BE2C (cell line): ENCODE data around the gene PIWIL4.

Source experiments
- DNase-seq: peaks from one replicate; pipeline ENCODE4 v3.0.0-alpha.2; 2020
- H3K27me3 ChIP-seq: fragments of 250-450 bp; sonication (Bioruptor Pico); 2 replicates; pipeline ENCODE4 v1.5.1; 2020; ENCODE audit warnings: mild to moderate bottlenecking
- H3K36me3 ChIP-seq: fragments of 250-450 bp; sonication (Bioruptor Pico); 2 replicates; pipeline ENCODE4 v1.5.1; 2020; ENCODE audit warnings: mild to moderate bottlenecking
- H3K4me1 ChIP-seq: fragments of 250-450 bp; sonication (Bioruptor Pico); 2 replicates; pipeline ENCODE4 v1.5.1; 2020
- H3K4me3 ChIP-seq: 2 replicates; pipeline ENCODE4 v1.5.1; 2011; ENCODE audit warnings: low read depth, low read length
- H3K9me3 ChIP-seq: fragments of 250-450 bp; sonication (Bioruptor Pico); 2 replicates; pipeline ENCODE4 v1.5.1; 2020
- TF ChIP-seq, protein P1 (sequence below): IDR thresholded peaks from 2 replicates; pipeline ENCODE4 v1.5.1; 2012; ENCODE audit warnings: mild to moderate bottlenecking, low read depth, low read length

The PIWIL4 gene

DNA sequence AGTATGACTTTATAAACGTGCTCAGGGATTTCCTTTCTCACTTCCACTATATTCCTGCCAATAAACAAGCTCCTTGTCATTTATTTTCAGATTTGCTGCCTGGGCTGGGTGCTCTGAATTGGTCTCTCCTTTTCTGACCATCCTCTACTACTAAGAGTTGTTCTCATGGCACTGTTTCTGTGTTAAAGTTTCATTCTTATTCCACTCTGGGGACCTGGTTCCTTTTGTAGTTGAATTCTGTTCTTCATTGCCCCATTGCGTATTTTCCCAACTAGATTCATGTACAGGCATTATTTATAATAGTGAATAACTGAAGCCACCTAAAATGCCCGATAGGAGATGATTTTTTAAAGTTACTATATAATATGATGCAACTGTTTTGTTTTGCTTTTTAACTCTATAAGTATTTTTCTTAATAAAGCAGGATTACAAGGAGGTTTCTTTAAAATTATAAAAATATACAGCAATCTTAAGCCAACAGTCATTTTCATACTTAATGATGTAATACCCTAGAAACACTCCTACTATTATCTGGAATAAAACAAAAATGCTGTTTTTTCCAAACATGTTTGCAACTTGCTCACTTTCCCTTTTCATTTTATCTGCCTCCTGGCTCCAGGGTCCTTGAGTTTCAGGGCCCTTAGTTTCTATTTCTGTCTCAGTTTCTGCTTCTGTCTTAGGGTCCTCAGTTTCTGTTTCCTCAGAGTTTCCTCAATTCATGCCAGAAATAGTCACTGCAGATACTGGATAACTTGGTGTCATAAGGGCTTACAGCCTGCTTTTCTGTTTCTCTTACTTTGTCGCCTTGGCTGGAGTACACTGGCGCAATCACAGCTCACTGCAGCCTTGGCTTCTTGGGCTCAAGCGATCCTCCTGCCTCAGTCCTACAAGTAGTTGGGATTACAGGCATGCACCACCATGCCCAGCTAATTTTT lies 33.2 kb upstream of the PIWIL4 start:
- no peak overlapping the region for H3K4me3 ChIP-seq
- TF ChIP-seq, protein P1, sequence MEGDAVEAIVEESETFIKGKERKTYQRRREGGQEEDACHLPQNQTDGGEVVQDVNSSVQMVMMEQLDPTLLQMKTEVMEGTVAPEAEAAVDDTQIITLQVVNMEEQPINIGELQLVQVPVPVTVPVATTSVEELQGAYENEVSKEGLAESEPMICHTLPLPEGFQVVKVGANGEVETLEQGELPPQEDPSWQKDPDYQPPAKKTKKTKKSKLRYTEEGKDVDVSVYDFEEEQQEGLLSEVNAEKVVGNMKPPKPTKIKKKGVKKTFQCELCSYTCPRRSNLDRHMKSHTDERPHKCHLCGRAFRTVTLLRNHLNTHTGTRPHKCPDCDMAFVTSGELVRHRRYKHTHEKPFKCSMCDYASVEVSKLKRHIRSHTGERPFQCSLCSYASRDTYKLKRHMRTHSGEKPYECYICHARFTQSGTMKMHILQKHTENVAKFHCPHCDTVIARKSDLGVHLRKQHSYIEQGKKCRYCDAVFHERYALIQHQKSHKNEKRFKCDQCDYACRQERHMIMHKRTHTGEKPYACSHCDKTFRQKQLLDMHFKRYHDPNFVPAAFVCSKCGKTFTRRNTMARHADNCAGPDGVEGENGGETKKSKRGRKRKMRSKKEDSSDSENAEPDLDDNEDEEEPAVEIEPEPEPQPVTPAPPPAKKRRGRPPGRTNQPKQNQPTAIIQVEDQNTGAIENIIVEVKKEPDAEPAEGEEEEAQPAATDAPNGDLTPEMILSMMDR: no peak
- peaks cover 37% of the 10 kb centered on the region for H3K27me3 ChIP-seq
- no peaks in the 10 kb centered on the region for H3K4me1 ChIP-seq
- no peak for DNase-seq
- no peaks in the 10 kb centered on the region for H3K36me3 ChIP-seq
- H3K9me3 ChIP-seq: no peaks in the 10 kb centered on the region

DNA sequence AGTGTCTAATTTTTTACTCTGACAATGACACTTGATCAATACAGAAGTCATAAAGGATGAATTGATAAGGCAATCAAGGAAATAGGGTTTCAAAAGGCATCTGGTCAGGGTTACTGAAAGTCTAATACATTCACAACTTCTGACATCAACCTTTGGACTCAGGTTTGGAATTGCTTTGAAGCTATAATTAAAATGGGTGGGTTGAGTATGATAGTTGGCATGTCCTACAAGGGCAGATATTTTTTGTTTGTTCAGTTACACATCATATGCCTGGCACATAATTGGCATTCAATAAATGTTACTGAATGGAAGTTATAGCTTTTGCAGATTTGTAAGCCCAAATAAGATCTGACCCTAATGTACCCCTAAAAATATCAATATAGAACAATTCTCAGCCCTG lies 30.8 kb upstream of the PIWIL4 start:
- no peak overlapping the region for H3K4me3 ChIP-seq
- H3K36me3 ChIP-seq: no peaks in the 10 kb centered on the region
- H3K27me3 ChIP-seq: peaks cover 32% of the 10 kb centered on the region
- no peaks in the 10 kb centered on the region for H3K4me1 ChIP-seq
- no peaks in the 10 kb centered on the region for H3K9me3 ChIP-seq
- TF ChIP-seq, protein P1: no peak
- DNase-seq: no peak

DNA sequence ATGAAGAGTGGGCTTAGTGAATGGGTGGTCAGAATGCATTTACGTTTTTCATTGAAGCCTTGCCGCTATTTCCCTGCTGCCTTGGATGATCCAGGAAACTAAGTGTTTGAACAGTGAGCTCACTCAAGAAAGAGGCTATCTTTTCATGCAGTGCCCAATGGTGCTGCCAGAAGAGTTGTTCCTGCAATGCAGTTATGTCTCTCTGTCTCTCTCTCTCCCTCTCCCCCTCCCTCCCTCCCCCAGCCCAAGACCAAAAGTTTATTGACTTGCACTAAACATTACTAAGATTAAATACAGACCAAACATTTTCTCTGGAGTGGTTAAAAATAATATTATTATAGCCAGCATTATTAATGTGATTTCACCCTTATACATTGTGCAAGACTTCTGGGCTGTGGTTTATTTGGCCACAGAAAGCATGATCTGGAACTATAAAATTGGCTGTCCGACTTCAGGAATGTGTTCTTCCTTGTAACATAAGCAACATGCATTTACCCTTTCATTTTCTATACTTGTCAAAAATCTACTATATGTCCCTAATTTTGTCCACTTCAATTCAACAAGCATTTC lies 30.1 kb upstream of the PIWIL4 start:
- Histone ChIP-seq H3K27me3 (peaks cover 29% of the 10 kb centered on the region), H3K36me3 (no peaks in the 10 kb centered on the region), H3K9me3 (no peaks in the 10 kb centered on the region), H3K4me3 (no peak overlapping the region), H3K4me1 (no peaks in the 10 kb centered on the region)
- no peak for DNase-seq
- TF ChIP-seq, protein P1: no peak

DNA sequence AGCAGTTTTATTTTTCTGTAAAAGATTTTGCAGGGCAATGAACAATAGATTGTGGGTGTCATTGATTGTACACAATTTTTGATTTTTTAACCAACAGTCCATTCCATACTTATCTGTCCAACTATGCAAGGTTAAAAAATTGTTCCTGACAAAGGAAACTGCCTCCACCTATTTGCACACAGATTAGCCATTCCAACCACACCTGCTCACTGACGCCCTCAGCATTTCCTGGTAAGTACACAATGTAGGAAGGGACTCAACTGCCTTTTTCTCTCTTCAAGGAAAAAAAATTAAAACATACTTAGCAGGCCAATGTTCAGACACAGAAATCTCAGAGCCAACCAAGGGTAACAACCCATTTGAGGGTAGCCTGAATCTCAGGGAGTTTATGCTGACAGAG lies 27.7 kb upstream of the PIWIL4 start:
- no peaks in the 10 kb centered on the region for H3K4me1 ChIP-seq
- peaks cover 17% of the 10 kb centered on the region for H3K27me3 ChIP-seq
- no peaks in the 10 kb centered on the region for H3K9me3 ChIP-seq
- H3K36me3 ChIP-seq: no peaks in the 10 kb centered on the region
- TF ChIP-seq, protein P1: no peak
- no peak for DNase-seq
- H3K4me3 ChIP-seq: no peak overlapping the region

DNA sequence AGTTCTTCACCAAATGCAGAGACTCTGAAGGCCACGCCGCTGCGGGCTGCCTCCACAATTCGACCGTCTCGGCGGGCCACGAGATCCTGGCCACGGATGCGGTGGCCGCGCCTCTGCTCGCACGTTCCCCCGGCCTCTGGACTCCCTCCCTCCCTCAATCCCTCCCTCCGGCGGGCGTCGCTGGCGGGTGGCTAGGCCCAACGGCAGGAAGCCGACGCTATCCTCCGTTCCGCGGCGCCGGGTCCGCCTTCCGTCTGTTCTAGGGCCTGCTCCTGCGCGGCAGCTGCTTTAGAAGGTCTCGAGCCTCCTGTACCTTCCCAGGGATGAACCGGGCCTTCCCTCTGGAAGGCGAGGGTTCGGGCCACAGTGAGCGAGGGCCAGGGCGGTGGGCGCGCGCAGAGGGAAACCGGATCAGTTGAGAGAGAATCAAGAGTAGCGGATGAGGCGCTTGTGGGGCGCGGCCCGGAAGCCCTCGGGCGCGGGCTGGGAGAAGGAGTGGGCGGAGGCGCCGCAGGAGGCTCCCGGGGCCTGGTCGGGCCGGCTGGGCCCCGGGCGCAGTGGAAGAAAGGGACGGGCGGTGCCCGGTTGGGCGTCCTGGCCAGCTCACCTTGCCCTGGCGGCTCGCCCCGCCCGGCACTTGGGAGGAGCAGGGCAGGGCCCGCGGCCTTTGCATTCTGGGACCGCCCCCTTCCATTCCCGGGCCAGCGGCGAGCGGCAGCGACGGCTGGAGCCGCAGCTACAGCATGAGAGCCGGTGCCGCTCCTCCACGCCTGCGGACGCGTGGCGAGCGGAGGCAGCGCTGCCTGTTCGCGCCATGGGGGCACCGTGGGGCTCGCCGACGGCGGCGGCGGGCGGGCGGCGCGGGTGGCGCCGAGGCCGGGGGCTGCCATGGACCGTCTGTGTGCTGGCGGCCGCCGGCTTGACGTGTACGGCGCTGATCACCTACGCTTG lies 23.2 kb upstream of the PIWIL4 start, which contains the start of gene FUT4:
TSS of gene FUT4 (plus strand) at position 227 of the 951 bp plus-strand sequence. CDS start at position 440, 213 bp downstream.
- TF ChIP-seq, protein P1: no peak
- Histone ChIP-seq H3K9me3 (no peaks in the 10 kb centered on the region), H3K36me3 (no peaks in the 10 kb centered on the region), H3K4me1 (no peaks in the 10 kb centered on the region), H3K4me3 (peak within 1 kb of the TSS; percentile 73), H3K27me3 (no peaks in the 10 kb centered on the region)
- DNase-seq: peak; percentile 85
